ENCODE results near the gene TGFBR1.

GRCh38 chr9:99184475-99185347 is 79.8 kb downstream of the TGFBR1 start:
- TF ChIP-seq POLR2A (IDR thresholded peaks at IDR 0.05; ENCODE audit: low read depth, low read length) (no peak), POLR2AphosphoS5 (IDR thresholded peaks at IDR 0.05; ENCODE audit: low read depth, low read length) (no peak), POU2F2 (IDR thresholded peaks at IDR 0.05; ENCODE audit: low read depth, low read length) (no peak; the same call in 1 of the 2 replicates), TAF1 (IDR thresholded peaks at IDR 0.05; ENCODE audit: low read depth, low read length) (no peak)
